HFFc6 (cell line): ENCODE data around the gene DLST. TPM values are rescaled to one million over a fixed set of nuclear protein-coding genes. Genes with fewer than 3 reads are reported as not detected.
A peak's percentile ranks its signal among the peaks of the same experiment; 100 is the strongest.

Source experiments
- DNase-seq: peaks from one replicate; pipeline ENCODE4 v3.0.0-alpha.2; 2018
- H3K27ac Mint-ChIP-seq: 2 replicates; pipeline ENCODE4 v1.8.0; 2020; ENCODE audit warnings: mild to moderate bottlenecking, mixed read lengths
- H3K27me3 Mint-ChIP-seq: 2 replicates; pipeline ENCODE4 v1.8.0; 2021; ENCODE audit warnings: mild to moderate bottlenecking, moderate library complexity, mixed read lengths; ENCODE audit not compliant: insufficient read depth
- H3K36me3 Mint-ChIP-seq: 2 replicates; pipeline ENCODE4 v1.8.0; 2021; ENCODE audit warnings: low read depth, mixed read lengths
- H3K4me1 Mint-ChIP-seq: 2 replicates; pipeline ENCODE4 v1.8.0; 2020; ENCODE audit warnings: low read depth, mixed read lengths
- H3K4me3 Mint-ChIP-seq: 2 replicates; pipeline ENCODE4 v1.8.0; 2020; ENCODE audit warnings: mild to moderate bottlenecking, moderate library complexity, mixed read lengths
- H3K9me3 Mint-ChIP-seq: 2 replicates; pipeline ENCODE4 v1.8.0; 2020; ENCODE audit warnings: mild to moderate bottlenecking, mixed read lengths
- CTCF ChIP-seq: fragments of 200-600 bp; sonication (generic); IDR thresholded peaks from 2 replicates; pipeline ENCODE4 v1.5.0; 2021; ENCODE audit warnings: antibody characterized with exemption, mild to moderate bottlenecking
- total RNA-seq, 6 experiments: library from RNA; stranded (reverse); fragmentation: NEBNext Ultra II Directional; extraction: Animal tissue kit (Norgen Biotek cat#: 25700); gene quantifications; 2 replicates in 1 of 6; 3 replicates in 5 of 6; pipeline ENCODE4 v1.2.3, GENCODE V29; 2021

DLST gene
- total RNA-seq, 6 experiments from 2014 or later: 97.5 to 118 (median 109) TPM

GRCh38 chr14:74891870-74892269, 10.2 kb downstream of the DLST start:
- Mint-ChIP-seq H3K27me3 (no peaks in the 10 kb centered on the region; the same call in 1 of the 2 replicates), H3K4me3 (no peak overlapping the region), H3K36me3 (peaks cover 18% of the 10 kb centered on the region), H3K9me3 (no peaks in the 10 kb centered on the region), H3K4me1 (peaks cover 27% of the 10 kb centered on the region), H3K27ac (peak overlapping the region; percentile 21; the same call in 1 of the 2 replicates)
- no peak for TF ChIP-seq CTCF
- DNase-seq: no peak

DNA sequence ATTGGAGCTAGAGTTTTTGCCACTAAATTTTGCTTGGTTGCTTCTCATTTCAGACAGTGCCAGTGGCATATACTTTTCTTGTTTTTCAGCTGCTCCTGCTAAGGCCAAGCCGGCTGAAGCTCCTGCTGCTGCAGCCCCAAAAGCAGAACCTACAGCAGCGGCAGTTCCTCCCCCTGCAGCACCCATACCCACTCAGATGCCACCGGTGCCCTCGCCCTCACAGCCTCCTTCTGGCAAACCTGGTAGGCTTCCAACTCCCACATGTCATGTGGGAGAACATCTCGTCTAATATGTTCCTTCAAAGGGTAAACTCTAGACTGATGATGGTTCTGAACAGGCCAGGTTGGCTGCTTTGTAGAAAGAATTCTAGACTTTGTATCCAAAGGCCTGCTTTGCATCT, 11.0 kb downstream of the DLST start:
- Mint-ChIP-seq H3K27ac (no peak overlapping the region), H3K27me3 (no peaks in the 10 kb centered on the region; the same call in 1 of the 2 replicates), H3K9me3 (no peaks in the 10 kb centered on the region), H3K4me3 (no peak overlapping the region), H3K36me3 (peaks cover 23% of the 10 kb centered on the region), H3K4me1 (peaks cover 25% of the 10 kb centered on the region)
- no peak for DNase-seq
- no peak for TF ChIP-seq CTCF

GRCh38 chr14:74893614-74894091, 11.9 kb downstream of the DLST start:
- H3K9me3 Mint-ChIP-seq: no peaks in the 10 kb centered on the region
- H3K4me1 Mint-ChIP-seq: peaks cover 15% of the 10 kb centered on the region
- H3K4me3 Mint-ChIP-seq: no peak overlapping the region

GRCh38 chr14:74896400-74896799, 14.7 kb downstream of the DLST start:
- TF ChIP-seq CTCF: no peak
- H3K4me1 Mint-ChIP-seq: peaks cover 9% of the 10 kb centered on the region
- H3K27me3 Mint-ChIP-seq: no peaks in the 10 kb centered on the region; the same call in 1 of the 2 replicates
- no peak overlapping the region for H3K4me3 Mint-ChIP-seq
- no peaks in the 10 kb centered on the region for H3K9me3 Mint-ChIP-seq
- H3K36me3 Mint-ChIP-seq: peaks cover 40% of the 10 kb centered on the region
- DNase-seq: no peak
- no peak overlapping the region for H3K27ac Mint-ChIP-seq

More at GRCh38 chr14:74893614-74894091, 11.9 kb downstream of the DLST start:
- DNase-seq: no peak
- Mint-ChIP-seq H3K36me3 (peaks cover 27% of the 10 kb centered on the region), H3K27ac (no peak overlapping the region), H3K27me3 (no peaks in the 10 kb centered on the region; the same call in 1 of the 2 replicates)
- TF ChIP-seq CTCF: no peak

DNA sequence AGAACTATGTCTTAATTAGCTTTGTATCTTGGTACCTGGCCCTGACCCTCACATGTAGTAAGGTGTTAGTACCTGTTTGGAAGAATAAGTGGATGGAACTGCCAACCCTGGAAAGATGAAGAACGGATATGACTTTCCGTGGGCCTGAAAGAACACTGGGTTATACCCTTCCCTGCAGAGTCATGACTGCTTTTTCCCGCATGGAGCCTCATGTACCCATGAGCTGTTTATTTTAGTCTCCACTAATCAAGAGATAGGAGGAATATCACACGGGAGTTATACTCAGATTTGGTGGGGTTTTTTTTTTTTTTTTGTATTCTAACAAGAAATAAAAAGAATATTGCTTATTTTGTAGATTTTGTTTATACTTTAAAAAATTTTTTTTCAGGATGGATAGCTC, 15.9 kb downstream of the DLST start:
- no peaks in the 10 kb centered on the region for H3K27me3 Mint-ChIP-seq
- no peak overlapping the region for H3K4me3 Mint-ChIP-seq
- H3K27ac Mint-ChIP-seq: peak overlapping the region; percentile 33
- H3K36me3 Mint-ChIP-seq: peaks cover 41% of the 10 kb centered on the region
- H3K4me1 Mint-ChIP-seq: no peaks in the 10 kb centered on the region
- no peak for TF ChIP-seq CTCF
- H3K9me3 Mint-ChIP-seq: no peaks in the 10 kb centered on the region
- DNase-seq: no peak

DNA sequence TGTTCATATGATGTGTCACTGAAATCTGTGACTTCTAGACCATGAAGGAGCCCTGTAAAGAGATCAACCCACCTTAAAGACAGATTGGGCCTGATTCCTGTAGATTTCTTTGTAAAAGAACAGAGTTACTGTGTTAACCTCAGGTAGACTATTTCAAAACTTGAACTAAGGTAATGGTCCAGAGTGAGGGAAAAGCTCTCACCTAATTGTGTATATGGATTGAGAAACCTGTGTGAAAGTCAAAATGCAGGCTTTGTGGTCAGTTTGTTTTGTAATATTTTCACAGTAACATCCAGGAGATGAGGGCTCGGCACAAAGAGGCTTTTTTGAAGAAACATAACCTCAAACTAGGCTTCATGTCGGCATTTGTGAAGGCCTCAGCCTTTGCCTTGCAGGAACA, 16.4 kb downstream of the DLST start:
- no peak overlapping the region for H3K4me3 Mint-ChIP-seq
- no peak overlapping the region for H3K27ac Mint-ChIP-seq
- no peaks in the 10 kb centered on the region for H3K9me3 Mint-ChIP-seq
- no peaks in the 10 kb centered on the region for H3K27me3 Mint-ChIP-seq
- no peak for TF ChIP-seq CTCF
- peaks cover 45% of the 10 kb centered on the region for H3K36me3 Mint-ChIP-seq
- no peak for DNase-seq
- H3K4me1 Mint-ChIP-seq: no peaks in the 10 kb centered on the region
